Embryonic facial prominence (tissue), 1 donor: ENCODE results near the gene ASCL2.

Source experiments
- DNase-seq: peaks from one replicate; pipeline ENCODE4 v3.0.0-alpha.2; 2016; ENCODE audit errors: extremely low spot score

The ASCL2 gene

DNA sequence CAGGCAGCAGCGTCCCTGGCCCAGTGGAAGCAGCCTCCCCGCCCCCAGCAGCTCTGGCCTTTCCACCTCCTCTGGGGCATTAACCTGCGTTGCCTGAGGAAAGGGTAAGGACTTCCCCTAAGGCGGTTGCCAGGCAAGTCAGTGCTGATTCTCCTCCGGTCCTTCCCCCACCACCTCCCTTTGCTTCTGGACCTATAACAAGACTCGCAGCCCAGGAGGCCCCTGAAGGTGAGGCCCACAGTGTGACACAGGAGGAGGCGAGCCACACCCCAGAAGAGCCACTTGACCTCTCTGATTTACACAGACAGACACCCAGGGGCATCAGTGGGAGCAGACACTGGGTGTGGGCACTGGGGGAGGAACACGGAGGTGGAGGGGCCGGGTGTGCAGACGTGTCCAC lies 35.4 kb downstream of the ASCL2 start:
- no peak for DNase-seq

DNA sequence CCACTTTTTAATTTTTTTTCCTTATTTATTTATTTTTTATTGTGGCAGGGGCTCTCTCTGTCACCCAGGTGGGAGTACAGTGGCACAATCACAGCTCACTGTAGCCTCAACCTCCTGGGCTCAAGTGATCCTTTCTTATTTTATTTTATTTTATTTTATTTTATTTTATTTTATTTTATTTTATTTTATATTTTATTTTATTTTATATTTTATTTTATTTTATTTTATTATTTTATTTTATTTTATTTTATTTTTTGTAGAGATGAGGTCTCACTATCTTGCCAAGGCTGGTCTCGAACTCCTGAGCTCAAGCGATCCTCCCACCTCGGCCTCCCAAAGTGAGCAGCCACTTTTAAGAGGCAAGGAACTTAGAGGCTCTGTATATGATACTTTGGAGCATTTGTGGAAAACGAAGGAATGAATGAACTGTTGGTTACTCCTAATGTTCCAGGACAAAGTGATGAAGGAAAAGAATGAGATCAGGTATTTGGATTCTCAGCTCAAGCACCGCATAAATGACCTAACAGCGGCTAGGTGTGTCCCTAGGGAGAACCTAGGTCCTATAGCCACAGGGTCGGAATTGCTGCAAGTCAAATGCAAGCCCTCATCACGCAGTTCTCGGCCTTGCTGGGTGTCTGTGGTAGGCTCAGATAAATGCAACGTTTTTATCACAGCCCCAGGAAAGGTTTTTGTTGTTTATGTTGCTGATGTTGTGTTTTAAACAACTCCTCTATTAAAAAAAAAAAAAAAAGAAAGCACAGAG lies 36.5 kb downstream of the ASCL2 start:
- DNase-seq: no peak

DNA sequence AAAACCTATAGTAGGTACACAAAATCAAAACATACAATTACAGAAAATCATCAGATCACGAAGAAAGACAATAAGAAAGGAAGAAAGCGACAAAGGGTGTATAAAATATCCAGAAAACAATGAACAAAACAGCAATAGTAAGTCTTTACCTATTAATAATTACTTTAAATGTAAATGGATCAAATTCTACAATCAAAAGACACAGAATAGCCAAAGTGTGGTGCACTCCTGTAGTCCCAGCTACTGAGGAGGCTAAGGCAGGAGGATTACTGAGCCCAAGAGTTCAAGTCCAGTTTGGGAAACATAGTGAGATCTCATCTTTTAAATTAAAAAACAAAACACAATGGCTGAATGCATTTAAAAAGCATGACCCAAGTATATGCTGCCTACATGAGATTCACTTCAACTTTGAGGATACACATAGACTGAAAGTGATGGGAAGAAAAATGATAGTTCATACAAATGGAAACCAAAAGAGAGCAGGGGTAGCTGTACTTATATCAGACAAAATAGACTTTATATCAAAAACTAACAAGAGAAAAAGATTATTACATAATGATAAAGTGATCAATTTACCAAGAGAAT lies 40.6 kb downstream of the ASCL2 start:
- DNase-seq: no peak

DNA sequence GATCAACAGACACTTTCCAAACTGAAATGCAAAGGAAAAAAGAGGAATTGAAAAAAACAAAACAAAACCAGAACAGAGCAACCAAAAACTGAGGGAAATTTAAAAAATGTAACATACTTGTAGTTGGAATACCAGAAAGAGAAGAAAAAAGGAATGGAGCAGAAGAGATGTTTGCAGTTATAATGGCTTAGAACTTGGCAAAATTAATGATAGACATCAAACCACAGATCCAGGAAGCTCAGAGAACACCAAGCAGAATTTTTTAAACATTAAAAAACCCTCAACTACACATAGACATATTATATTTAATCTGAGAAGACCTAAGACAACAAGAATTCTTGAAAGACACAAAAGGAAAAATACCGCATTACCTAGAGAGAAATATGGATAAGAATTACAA lies 46.1 kb downstream of the ASCL2 start:
- no peak for DNase-seq

DNA sequence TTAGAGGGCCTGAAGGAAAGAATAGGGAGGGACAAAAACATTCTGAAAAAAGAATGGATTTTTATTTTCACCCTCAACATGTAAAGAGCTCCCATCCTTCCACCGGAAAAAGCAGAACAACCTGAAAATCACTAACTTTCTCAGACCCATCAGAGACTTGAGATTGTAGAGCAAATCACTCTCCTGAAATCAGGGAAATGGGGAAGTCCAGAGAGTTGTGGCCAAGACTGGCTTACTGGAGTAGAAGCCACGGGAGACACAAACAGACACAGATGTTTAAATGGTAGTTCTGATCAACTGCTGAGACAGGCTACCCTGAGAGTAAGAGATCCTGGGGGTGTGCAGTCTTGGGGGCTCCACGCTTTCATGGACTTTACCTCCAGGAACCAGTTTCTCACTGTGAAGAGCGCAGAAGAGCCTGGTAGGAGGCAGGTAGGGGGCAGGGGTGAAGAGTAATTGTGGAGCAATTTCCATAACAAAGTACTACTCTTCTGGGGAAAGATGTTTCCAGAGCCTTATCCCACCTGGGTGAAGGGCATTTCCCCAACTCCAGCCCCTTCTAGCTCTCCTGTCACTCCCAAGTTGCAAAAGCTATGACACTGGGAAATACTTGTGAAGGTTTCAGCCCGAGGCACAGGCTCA lies 47.1 kb downstream of the ASCL2 start:
- no peak for DNase-seq

DNA sequence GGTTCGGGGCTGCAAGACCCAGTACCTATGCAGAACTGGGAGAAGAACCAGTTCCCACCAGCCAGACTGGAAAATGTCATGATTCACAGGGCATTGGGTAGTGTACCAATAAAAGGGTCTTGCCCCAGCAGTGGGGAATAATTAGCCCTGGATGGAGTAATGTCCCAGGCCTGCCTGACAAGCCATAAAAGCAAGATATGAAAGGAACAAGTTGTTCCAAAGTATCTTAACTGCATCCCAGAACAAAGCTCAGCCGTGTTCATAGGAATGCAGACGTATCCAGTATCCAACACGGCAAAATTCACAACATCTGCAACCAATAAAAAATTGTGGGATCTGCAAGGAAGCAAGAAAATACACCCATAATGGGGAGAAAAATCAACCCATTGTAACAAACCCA lies 47.9 kb downstream of the ASCL2 start:
- peak; percentile 8 for DNase-seq

DNA sequence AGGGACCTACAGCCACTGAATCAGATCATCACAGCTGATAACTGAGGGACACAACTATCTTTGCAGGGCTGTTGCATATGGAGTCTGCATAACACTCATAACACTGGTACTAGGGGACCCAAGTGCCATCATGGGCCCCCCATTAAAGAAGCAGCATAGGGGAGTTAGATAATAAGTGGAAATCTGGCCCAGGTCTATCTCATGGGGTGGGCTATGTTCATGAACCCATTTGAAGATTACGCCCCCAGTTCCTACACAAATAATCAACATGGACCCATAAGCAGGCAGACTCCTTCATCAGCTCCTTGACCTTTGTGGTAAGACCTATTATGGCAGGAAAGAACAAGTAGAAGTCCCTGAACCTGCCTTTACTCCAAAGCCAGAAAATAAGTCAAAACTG lies 48.8 kb downstream of the ASCL2 start:
- no peak for DNase-seq

DNA sequence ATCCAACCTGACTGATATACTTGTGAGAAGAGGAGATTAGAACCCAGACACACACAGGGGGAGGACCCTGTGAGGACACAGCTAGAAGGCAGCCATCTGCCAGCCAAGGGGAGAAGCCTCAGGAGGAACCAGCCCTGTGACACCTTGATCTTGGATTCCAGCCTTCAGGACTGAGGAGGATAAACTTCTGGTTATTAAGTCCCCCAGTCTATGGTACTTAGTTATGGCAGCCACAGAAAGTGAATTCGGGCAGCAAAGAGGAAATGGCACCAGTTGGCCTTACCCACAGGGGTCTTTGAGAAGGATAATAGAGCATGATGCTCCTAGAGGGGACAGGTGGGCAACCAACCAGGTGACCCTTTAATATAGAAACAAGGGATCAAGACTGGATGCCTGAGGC lies 49.4 kb downstream of the ASCL2 start:
- no peak for DNase-seq

DNA sequence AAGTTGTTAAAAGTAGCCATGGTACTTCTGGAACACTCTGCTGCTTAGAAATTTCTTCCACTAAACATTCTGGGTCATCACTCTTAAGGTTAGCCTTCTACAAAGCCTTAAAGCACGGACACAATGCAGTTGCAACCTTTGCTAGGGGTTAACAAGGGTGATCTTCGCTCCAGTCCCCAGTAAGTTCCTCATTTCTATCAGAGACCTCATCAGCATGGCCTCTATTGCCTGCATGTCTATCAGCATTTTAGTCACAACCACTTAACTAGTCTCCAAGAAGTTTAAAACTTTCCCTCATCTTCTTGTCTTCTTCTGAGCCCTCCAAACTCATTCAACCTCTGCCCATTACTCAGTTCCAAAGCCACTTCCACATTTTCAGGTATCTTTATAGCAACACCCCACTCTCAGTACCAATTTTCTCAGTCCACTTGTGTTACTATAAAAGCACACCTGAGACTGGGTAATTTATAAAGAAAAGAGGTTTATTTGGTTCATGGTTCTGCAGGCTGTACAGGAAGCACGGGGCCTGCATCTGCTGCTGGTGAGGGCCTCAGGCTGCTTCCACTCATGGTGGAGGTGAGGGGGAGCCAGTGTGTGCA lies 50.1 kb downstream of the ASCL2 start:
- no peak for DNase-seq

DNA sequence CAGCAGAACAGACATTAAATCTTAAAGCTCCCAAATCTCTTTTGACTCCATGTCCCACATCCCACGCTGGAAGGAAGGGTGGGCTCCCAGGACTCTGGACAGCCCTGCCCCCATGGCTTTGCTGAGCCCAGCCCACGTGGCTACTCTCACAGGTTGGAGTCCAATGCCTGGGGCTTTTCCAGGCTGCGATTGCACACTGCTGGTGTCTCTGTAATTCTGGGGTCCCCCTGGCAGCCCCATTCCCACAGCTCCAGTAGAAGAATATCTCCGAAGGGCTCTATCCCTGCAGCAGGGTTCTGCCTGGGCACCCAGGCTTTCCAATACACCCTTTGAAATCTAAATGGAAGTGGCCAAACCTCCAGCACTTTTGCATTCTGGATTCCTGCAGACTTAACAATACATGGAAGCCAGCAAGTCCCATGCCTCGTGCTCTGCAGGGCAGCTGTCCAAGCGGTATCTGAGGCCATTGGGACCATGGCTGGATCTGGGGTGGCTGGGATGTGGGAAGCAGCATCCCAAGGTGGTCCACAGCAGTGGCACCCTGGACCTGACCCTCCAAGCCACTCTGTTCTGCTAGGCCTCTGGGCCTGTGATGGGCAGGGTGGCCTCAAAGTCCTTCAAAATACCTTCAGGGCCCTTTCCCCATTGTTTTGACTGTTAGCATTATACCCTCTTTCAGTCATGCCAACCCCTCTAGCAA lies 50.9 kb downstream of the ASCL2 start:
- no peak for DNase-seq
